HG02870 (cell line): ENCODE data around the gene SPATA7.

ENCODE experiments used
- ATAC-seq: cut with Tn5 transposase; IDR thresholded peaks from one replicate; pipeline ENCODE4 v1.9.1; 2021; ENCODE audit warnings: mild to moderate bottlenecking, moderate library complexity; ENCODE audit not compliant: unreplicated experiment

Gene SPATA7

DNA sequence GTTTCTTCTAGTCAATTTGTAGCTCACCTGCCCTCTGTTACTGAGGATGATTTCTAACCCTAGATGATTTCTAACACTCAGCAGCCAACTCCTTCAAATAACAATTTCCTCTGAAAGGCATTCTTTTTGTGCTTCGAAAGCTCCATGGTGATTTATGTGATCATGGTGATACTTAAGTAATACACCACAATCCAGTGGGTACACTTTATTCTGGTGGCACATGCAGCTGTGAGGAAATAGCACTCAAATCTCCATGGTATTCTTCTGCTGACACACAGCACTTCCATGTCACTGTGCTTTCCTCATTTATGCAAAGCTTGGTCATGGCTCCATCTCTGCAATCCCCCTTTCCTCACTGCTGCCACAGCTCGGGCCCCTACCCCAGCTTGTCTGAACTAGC lies 95.6 kb downstream of the SPATA7 start:
- ATAC-seq, result no peak

GRCh38 chr14:88481794-88482193 lies 96.3 kb downstream of the SPATA7 start:
- no peak for ATAC-seq

- no peak for ATAC-seq
Measured at GRCh38 chr14:88482524-88482923, 97.1 kb downstream of the SPATA7 start.
